ENCODE results near the gene DYNLRB1. TPM values are rescaled to one million over a fixed set of nuclear protein-coding genes. Genes with fewer than 3 reads are reported as not detected.
A peak's percentile ranks its signal among the peaks of the same experiment; 100 is the strongest.

The DYNLRB1 gene
- total RNA-seq, 1 donor = 144 TPM

- no peak overlapping the region for H3K4me3 ChIP-seq (ENCODE audit: low read depth, low read length)
- no peak for TF ChIP-seq CTCF (IDR thresholded peaks at IDR 0.05; ENCODE audit: insufficient read depth, low read length)
- DNase-seq (ENCODE audit: low read depth) = no peak
Measured at GRCh38 chr20:34573541-34574300, 57.5 kb downstream of the DYNLRB1 start.

- no peak overlapping the region for H3K4me3 ChIP-seq (ENCODE audit: low read depth, low read length)
- no peak for DNase-seq (ENCODE audit: low read depth)
- TF ChIP-seq CTCF (IDR thresholded peaks at IDR 0.05; ENCODE audit: insufficient read depth, low read length) = no peak
Measured at GRCh38 chr20:34574426-34574825, 58.2 kb downstream of the DYNLRB1 start.

GRCh38 chr20:34574861-34575260 lies 58.6 kb downstream of the DYNLRB1 start:
- H3K4me3 ChIP-seq (ENCODE audit: low read depth, low read length) = no peak overlapping the region
- TF ChIP-seq CTCF (IDR thresholded peaks at IDR 0.05; ENCODE audit: insufficient read depth, low read length) = no peak
- DNase-seq (ENCODE audit: low read depth) = no peak

GRCh38 chr20:34575271-34575670 lies 59.0 kb downstream of the DYNLRB1 start:
- TF ChIP-seq CTCF (IDR thresholded peaks at IDR 0.05; ENCODE audit: insufficient read depth, low read length) = no peak
- no peak overlapping the region for H3K4me3 ChIP-seq (ENCODE audit: low read depth, low read length)
- no peak for DNase-seq (ENCODE audit: low read depth)

GRCh38 chr20:34575756-34576155 lies 59.5 kb downstream of the DYNLRB1 start:
- no peak for TF ChIP-seq CTCF (IDR thresholded peaks at IDR 0.05; ENCODE audit: insufficient read depth, low read length)
- no peak for DNase-seq (ENCODE audit: low read depth)
- no peak overlapping the region for H3K4me3 ChIP-seq (ENCODE audit: low read depth, low read length)

- DNase-seq (ENCODE audit: low read depth) = no peak
- TF ChIP-seq CTCF (IDR thresholded peaks at IDR 0.05; ENCODE audit: insufficient read depth, low read length) = no peak
- H3K4me3 ChIP-seq (ENCODE audit: low read depth, low read length) = no peak overlapping the region
Measured at GRCh38 chr20:34577061-34577460, 60.8 kb downstream of the DYNLRB1 start.

GRCh38 chr20:34578025-34578424 lies 61.8 kb downstream of the DYNLRB1 start:
- DNase-seq (ENCODE audit: low read depth) = peak; percentile 80
- TF ChIP-seq CTCF (IDR thresholded peaks at IDR 0.05; ENCODE audit: insufficient read depth, low read length) = no peak
- H3K4me3 ChIP-seq (ENCODE audit: low read depth, low read length) = no peak overlapping the region
